Measurements from ENCODE around the gene LGMN.

DNA sequence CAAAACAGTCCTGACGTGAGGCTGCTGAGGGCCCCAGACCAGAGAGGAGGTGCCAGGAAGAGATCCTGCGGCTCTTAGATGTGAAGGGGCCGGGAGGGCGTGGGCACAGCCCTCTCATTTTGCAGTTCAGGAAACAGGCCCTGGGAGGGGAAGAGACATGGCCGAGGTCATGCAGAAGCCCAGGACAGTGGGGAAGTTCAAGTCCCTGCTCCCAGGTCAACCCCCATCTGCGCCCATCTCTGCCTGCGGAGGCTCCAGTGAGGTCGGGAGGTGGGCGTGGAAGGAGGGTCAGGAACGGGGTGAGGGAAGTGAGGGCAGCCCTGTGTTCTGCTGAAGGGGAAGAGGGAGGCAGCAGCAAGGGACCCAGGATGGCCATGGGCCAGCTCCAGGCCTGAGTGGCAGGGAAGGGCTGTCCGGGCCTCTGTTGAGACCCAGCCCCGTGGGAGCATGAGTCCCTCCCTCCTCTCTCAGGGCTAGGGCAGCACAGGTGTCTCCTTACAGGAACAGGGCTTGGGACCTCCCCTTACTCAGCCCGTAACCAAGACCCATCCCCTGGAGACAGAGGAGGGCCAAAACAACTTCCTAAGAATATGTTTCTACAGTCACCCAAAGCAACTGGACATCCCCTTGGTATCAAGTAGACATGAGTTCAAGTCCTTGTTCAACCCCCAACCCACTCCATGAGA lies 90.8 kb downstream of the LGMN start:
- TF ChIP-seq NRF1 (IDR thresholded peaks at IDR 0.05; ENCODE audit: low read depth, low read length) (no peak), TAF1 (IDR thresholded peaks at IDR 0.05; ENCODE audit: borderline replicate concordance, low read depth, low read length) (no peak)
